Panc1 (cell line): ENCODE measurements around the gene EMB. TPM values are rescaled to one million over a fixed set of nuclear protein-coding genes. Genes with fewer than 3 reads are reported as not detected.
"Not testable (repeated sequence)": the region's sequence is repeated elsewhere in the genome, so short reads cannot be mapped to it uniquely, and the experiment has no call there.

Experiments
- ATAC-seq: fragments of 200-7000 bp; cut with Tn5 transposase; 2 replicates; pipeline ENCODE4 v1.9.1; 2020; ENCODE audit warnings: mild to moderate bottlenecking, moderate library complexity
- BruUV-seq: library from RNA; stranded (reverse); fragments of 400-500 nt; replicated peaks from 2 replicates; lab custom pipeline; 2021; lab: Mats Ljungman, UMichigan
- CTCF ChIA-PET: fragments of 300-600 bp; sonication (Branson Sonifier 250); formaldehyde crosslinking; loops from one replicate; lab custom pipeline; 2022; ENCODE audit warnings: antibody characterized with exemption; lab: Charles Lee
- POLR2A ChIA-PET: fragments of 300-600 bp; sonication (Branson Sonifier 250); formaldehyde crosslinking; loops from one replicate; lab custom pipeline; 2022; ENCODE audit warnings: antibody characterized with exemption; lab: Charles Lee
- DNase-seq: peaks from one replicate; pipeline ENCODE4 v3.0.0-alpha.2; 2010; ENCODE audit warnings: low read depth, low spot score
- H3K27ac ChIP-seq: 2 replicates; pipeline ENCODE4 v1.5.1; 2011; ENCODE audit warnings: mild to moderate bottlenecking, low read length, inconsistent platforms
- H3K27me3 ChIP-seq: fragments of 200-500 bp; sonication (Bioruptor generic); 2 replicates; pipeline ENCODE4 v1.6.0; 2014; ENCODE audit warnings: low read length, inconsistent platforms; ENCODE audit not compliant: control insufficient read depth, insufficient read depth
- H3K36me3 ChIP-seq: fragments of 200-500 bp; sonication (Bioruptor generic); 2 replicates; pipeline ENCODE4 v1.5.1; 2014; ENCODE audit warnings: inconsistent platforms, mild to moderate bottlenecking, low read length, moderate library complexity; ENCODE audit not compliant: control insufficient read depth, insufficient read depth
- H3K4me1 ChIP-seq: 2 replicates; pipeline ENCODE4 v1.5.1; 2011; ENCODE audit warnings: inconsistent platforms, mild to moderate bottlenecking, low read length, moderate library complexity; ENCODE audit not compliant: control insufficient read depth, insufficient read depth
- H3K4me3 ChIP-seq, 2 experiments: 2 replicates each; pipeline ENCODE4 v1.5.1; 2011 to 2012; ENCODE audit warnings: low read depth in 2 of 2, low read length in 2 of 2, mild to moderate bottlenecking in 2 of 2, inconsistent platforms in 1 of 2, moderate library complexity in 1 of 2
- H3K9me3 ChIP-seq: fragments of 200-500 bp; sonication (Bioruptor generic); 2 replicates; pipeline ENCODE4 v1.5.1; 2014; ENCODE audit warnings: low read depth, mild to moderate bottlenecking, inconsistent platforms, low read length, moderate library complexity; ENCODE audit not compliant: control insufficient read depth, insufficient read depth
- POLR2AphosphoS5 ChIP-seq: IDR thresholded peaks from 2 replicates; pipeline ENCODE4 v1.6.1; 2012; ENCODE audit warnings: mild to moderate bottlenecking, low read depth, low read length, moderate library complexity
- REST ChIP-seq, 2 experiments: IDR thresholded peaks; 2 replicates each; pipeline ENCODE4 v1.6.1; 2011 to 2012; ENCODE audit warnings: low read depth in 2 of 2, control low read depth in 1 of 2, low read length in 1 of 2, mild to moderate bottlenecking in 1 of 2, moderate library complexity in 1 of 2; ENCODE audit not compliant: insufficient read depth in 1 of 2
- SIN3A ChIP-seq: IDR thresholded peaks from 2 replicates; pipeline ENCODE4 v1.6.1; 2012; ENCODE audit warnings: low read depth, mild to moderate bottlenecking, low read length, moderate library complexity, borderline replicate concordance; ENCODE audit not compliant: insufficient read depth
- TCF7L2 ChIP-seq: IDR thresholded peaks from 2 replicates; pipeline ENCODE4 v1.6.1; 2011; ENCODE audit warnings: mild to moderate bottlenecking, low read depth, low read length, inconsistent platforms
- in situ Hi-C: cut with HindIII; loops from 2 replicates; pipeline ENCODE4 v1.10.0; 2016; ENCODE audit warnings: low sequenced_read_pairs, low pct_unique_long_range_greater_than_20kb
- intact Hi-C: fragments of 100-400 bp; cut with micrococcal nuclease; formaldehyde crosslinking; loops from one replicate; pipeline ENCODE4 v1.10.0; 2022; ENCODE audit not compliant: unreplicated experiment
- total RNA-seq: library from RNA; stranded (reverse); gene quantifications from one replicate; pipeline ENCODE4 v1.2.1, GENCODE V29; 2021; ENCODE audit not compliant: unreplicated experiment
- TF ChIP-seq, protein P1 (sequence below): fragments of 450-650 bp; IDR thresholded peaks from 2 replicates; pipeline ENCODE4 v1.5.1; 2017; ENCODE audit warnings: mild to moderate bottlenecking

Gene EMB
- total RNA-seq, 1 experiment from 2014 or later = 65.9 TPM

- POLR2A ChIA-PET = no interaction called here
- in situ Hi-C loops (no loop called here), intact Hi-C loops (no loop called here)
- CTCF ChIA-PET = no interaction called here
- no peak overlapping the region for H3K27ac ChIP-seq
- DNase-seq (no peak), ATAC-seq (no peak)
- BruUV-seq = no TSS peak
- TF ChIP-seq, protein P1, sequence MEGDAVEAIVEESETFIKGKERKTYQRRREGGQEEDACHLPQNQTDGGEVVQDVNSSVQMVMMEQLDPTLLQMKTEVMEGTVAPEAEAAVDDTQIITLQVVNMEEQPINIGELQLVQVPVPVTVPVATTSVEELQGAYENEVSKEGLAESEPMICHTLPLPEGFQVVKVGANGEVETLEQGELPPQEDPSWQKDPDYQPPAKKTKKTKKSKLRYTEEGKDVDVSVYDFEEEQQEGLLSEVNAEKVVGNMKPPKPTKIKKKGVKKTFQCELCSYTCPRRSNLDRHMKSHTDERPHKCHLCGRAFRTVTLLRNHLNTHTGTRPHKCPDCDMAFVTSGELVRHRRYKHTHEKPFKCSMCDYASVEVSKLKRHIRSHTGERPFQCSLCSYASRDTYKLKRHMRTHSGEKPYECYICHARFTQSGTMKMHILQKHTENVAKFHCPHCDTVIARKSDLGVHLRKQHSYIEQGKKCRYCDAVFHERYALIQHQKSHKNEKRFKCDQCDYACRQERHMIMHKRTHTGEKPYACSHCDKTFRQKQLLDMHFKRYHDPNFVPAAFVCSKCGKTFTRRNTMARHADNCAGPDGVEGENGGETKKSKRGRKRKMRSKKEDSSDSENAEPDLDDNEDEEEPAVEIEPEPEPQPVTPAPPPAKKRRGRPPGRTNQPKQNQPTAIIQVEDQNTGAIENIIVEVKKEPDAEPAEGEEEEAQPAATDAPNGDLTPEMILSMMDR = no peak
- TF ChIP-seq REST (IDR thresholded peaks at IDR 0.05; ENCODE audit: insufficient read depth in 1 of 2, low read depth in 2 of 2, low read length in 1 of 2) (no peak), SIN3A (no peak), TCF7L2 (no peak), POLR2AphosphoS5 (no peak)
- no peaks in the 10 kb centered on the region for H3K9me3 ChIP-seq
- no peaks in the 10 kb centered on the region for H3K27me3 ChIP-seq
- H3K4me1 ChIP-seq = no peaks in the 10 kb centered on the region
- no peak overlapping the region for H3K4me3 ChIP-seq
- no peaks in the 10 kb centered on the region for H3K36me3 ChIP-seq
Observed at GRCh38 chr5:50463047-50463446, 22.0 kb upstream of the EMB start.

GRCh38 chr5:50462579-50462978 is 21.5 kb upstream of the EMB start:
- BruUV-seq, H3K9me3 ChIP-seq, H3K4me1 ChIP-seq, H3K36me3 ChIP-seq, POLR2A ChIA-PET, CTCF ChIA-PET, H3K4me3 ChIP-seq, DNase-seq, in situ Hi-C loops, H3K27me3 ChIP-seq, H3K27ac ChIP-seq, intact Hi-C loops, ATAC-seq: not testable (repeated sequence)

DNA sequence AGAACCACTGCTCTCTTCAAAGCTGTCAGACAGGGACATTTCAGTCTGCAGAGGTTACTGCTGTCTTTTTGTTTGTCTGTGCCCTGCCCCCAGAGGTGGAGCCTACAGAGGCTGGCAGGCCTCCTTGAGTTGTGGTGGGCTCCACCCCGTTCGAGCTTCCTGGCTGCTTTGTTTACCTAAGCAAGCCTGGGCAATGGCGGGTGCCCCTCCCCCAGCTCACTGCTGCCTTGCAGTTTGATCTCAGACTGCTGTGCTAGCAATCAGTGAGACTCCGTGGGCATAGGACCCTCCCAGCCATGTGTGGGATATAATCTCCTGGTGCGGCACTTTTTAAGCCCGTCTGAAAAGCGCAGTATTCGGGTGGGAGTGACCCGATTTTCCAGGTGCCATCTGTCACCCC is 17.3 kb upstream of the EMB start:
- H3K4me1 ChIP-seq, DNase-seq, ATAC-seq, H3K36me3 ChIP-seq, CTCF ChIA-PET, POLR2A ChIA-PET, H3K27me3 ChIP-seq, BruUV-seq, H3K27ac ChIP-seq, H3K9me3 ChIP-seq, in situ Hi-C loops, intact Hi-C loops, H3K4me3 ChIP-seq: not testable (repeated sequence)

GRCh38 chr5:50449241-50449640 is 8.2 kb upstream of the EMB start:
- ATAC-seq, POLR2A ChIA-PET, in situ Hi-C loops, intact Hi-C loops, H3K27ac ChIP-seq, DNase-seq, H3K4me1 ChIP-seq, H3K36me3 ChIP-seq, BruUV-seq, H3K4me3 ChIP-seq, H3K27me3 ChIP-seq, H3K9me3 ChIP-seq, CTCF ChIA-PET: not testable (repeated sequence)
